ENCODE data around the gene PELI3.

PELI3 gene

DNA sequence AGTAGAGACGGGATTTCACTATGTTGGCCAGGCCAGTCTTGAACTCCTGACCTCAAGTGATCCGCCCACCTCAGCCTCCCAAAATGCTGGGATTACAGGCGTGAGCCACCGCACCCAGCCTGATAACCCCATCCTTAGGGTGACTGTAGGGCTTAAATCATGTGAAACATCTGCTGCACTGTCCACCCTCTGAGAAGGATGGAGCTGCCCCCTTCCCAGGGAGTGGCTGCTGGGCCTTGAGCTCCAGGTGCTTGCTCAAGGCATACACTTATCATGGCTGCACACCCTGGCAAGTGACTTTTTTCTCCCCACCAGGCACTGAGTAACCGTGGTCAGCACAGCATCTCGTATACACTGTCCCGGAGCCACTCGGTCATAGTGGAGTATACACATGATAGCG is 5.3 kb downstream of the PELI3 start:
- no peak overlapping the region for H3K4me3 ChIP-seq (ENCODE audit: low read depth, low read length)

DNA sequence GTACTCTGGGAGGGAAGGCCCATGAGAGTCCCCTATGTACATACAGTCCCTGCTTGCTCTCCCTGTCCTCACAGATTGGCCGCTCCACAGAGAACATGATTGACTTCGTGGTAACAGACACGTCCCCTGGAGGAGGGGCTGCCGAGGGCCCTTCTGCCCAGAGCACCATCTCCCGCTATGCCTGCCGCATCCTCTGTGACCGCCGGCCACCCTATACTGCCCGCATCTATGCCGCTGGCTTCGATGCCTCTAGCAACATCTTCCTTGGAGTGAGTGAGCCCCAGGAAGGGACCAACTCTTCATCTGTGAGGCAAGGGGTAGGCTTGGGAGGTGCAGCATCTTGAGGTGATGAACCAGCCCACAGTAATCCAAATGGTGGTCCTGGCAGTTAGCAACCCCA is 6.5 kb downstream of the PELI3 start:
- TF ChIP-seq, protein P1, sequence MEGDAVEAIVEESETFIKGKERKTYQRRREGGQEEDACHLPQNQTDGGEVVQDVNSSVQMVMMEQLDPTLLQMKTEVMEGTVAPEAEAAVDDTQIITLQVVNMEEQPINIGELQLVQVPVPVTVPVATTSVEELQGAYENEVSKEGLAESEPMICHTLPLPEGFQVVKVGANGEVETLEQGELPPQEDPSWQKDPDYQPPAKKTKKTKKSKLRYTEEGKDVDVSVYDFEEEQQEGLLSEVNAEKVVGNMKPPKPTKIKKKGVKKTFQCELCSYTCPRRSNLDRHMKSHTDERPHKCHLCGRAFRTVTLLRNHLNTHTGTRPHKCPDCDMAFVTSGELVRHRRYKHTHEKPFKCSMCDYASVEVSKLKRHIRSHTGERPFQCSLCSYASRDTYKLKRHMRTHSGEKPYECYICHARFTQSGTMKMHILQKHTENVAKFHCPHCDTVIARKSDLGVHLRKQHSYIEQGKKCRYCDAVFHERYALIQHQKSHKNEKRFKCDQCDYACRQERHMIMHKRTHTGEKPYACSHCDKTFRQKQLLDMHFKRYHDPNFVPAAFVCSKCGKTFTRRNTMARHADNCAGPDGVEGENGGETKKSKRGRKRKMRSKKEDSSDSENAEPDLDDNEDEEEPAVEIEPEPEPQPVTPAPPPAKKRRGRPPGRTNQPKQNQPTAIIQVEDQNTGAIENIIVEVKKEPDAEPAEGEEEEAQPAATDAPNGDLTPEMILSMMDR (IDR thresholded peaks at IDR 0.05; ENCODE audit: borderline replicate concordance, insufficient read depth, low read depth, low read length): no peak
- no peak overlapping the region for H3K4me3 ChIP-seq (ENCODE audit: low read depth, low read length)

More for the DNA sequence above, 5.3 kb downstream of the PELI3 start:
- TF ChIP-seq, protein P1 (IDR thresholded peaks at IDR 0.05; ENCODE audit: borderline replicate concordance, insufficient read depth, low read depth, low read length): no peak

DNA sequence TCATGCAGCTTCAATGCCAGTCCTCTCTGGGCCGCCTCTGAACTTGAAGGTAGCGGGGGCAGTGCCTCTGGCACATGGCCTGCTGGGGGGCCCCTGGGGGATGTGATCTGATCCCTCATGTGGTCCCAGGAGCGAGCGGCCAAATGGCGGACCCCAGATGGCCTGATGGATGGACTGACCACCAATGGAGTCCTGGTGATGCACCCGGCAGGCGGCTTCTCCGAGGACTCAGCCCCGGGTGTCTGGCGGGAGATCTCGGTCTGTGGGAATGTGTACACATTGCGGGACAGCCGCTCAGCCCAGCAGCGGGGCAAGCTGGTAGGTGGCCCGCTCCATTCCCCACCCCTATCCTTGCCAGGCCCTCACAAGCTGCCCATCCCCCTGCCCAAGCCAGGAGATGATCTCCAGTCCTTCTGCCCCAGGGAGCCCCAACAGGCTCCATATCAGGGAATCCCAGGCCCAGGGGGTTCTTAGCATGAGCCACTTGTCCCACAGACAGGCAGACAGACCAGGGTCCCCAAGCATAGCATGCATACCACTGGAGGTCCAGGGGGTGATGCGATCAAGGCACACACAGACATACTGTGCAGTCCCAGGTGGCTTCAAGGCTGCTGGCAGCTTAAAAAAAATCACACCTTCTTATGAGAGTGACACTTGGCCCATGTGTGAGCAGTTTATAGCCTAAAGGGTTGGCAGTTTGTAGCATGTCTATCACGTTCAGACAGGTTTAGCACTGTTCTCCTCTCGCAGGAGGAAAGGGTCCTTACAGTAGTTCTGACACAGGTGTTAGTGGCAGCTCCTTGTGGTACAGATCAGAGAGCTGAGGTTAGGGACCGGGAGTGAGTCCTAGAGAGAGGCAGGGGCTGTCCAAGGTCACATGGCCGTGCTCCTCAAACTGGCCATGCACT is 7.2 kb downstream of the PELI3 start:
- TF ChIP-seq, protein P1 (IDR thresholded peaks at IDR 0.05; ENCODE audit: borderline replicate concordance, insufficient read depth, low read depth, low read length): no peak

DNA sequence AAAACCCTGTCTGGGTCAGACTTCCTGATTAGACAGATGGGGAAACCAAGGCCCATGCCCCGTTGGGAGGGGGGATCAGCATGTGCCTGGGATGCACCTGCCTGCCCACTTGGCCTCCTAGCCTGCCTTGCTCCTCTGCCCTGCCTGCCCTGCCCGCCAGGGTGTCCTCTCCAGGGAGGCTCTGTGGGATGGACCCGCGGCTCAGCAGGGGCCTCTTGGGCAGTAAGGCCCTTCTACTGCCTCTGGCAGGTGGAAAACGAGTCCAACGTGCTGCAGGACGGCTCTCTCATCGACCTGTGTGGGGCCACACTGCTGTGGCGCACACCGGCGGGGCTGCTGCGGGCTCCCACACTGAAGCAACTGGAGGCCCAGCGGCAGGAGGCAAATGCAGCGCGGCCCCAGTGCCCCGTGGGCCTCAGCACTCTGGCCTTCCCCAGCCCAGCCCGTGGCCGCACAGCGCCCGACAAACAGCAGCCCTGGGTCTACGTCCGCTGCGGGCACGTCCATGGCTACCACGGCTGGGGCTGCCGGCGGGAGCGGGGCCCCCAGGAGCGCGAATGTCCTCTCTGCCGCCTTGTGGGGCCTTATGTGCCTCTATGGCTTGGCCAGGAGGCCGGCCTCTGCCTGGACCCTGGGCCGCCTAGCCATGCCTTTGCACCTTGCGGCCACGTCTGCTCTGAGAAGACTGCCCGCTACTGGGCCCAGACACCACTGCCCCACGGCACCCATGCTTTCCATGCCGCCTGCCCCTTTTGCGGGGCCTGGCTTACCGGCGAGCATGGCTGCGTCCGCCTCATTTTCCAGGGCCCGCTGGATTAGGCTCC is 8.9 kb downstream of the PELI3 start:
- H3K4me3 ChIP-seq (ENCODE audit: low read depth, low read length): no peak overlapping the region
- TF ChIP-seq, protein P1 (IDR thresholded peaks at IDR 0.05; ENCODE audit: borderline replicate concordance, insufficient read depth, low read depth, low read length): no peak

More for the DNA sequence above, 7.2 kb downstream of the PELI3 start:
- H3K4me3 ChIP-seq (ENCODE audit: low read depth, low read length): no peak overlapping the region

DNA sequence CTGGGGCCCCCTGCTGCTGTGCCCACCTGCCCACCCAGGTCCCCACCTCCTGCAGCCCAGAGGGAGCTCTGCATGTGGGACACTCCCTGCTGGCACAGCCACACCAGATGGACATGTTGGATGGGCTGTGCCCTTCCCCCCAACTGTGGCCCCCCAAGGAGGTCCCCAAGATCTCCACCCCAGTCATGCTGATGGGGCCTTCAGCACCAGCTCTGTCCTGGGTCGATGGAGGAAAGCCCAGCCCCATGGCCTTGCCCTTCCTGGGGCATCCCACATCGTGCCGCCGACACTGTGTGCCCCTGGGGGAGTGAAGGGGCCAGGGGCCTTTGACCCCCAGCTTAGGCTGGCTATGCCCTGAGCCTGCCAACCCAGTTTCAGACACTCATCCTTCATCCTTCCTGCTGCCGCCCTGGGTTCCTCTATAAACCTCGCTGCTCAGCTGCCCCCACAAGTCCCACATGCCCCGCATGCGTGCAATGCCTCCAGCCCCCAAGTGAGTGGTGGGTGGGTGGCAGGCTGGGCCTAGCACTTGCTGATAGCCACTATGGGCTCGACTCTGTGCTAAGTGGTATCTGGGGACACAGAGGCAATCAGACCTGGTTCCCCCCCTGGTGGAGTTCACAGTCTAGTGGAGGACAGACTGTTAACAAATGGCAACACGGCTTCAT is 9.6 kb downstream of the PELI3 start:
- no peak overlapping the region for H3K4me3 ChIP-seq (ENCODE audit: low read depth, low read length)
- TF ChIP-seq, protein P1 (IDR thresholded peaks at IDR 0.05; ENCODE audit: borderline replicate concordance, insufficient read depth, low read depth, low read length): no peak

DNA sequence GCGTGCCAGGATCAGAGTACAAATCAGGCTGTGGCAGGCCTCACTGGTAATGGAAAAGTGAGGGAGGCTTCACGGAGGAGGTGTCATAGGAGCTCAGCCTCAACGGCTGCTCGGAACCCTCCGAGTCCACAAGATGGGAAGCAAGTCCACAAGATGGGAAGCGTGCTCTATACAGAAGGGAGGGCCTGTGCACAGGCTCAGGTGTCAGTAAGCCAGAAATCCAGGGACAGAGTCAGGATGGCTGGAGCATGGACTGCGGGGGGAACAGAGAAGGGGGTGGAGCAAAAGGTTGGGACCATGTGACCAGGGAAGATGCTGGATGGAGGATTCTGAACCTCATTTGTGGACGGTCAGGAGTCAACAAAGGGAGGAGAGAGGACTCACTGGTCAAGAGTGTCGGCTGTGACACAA is 10.1 kb downstream of the PELI3 start:
- no peak overlapping the region for H3K4me3 ChIP-seq (ENCODE audit: low read depth, low read length)
- TF ChIP-seq, protein P1 (IDR thresholded peaks at IDR 0.05; ENCODE audit: borderline replicate concordance, insufficient read depth, low read depth, low read length): no peak
